T-cell (primary cell): ENCODE results near the gene ZNF587B. TPM values are rescaled to one million over a fixed set of nuclear protein-coding genes. Genes with fewer than 3 reads are reported as not detected.
"Not testable (repeated sequence)": the region's sequence is repeated elsewhere in the genome, so short reads cannot be mapped to it uniquely, and the experiment has no call there.

Experiments used
- ATAC-seq, 4 experiments: fragments of 200-7000 bp in 3 of 4; fragments of 150-1000 bp in 1 of 4; cut with Tn5 transposase; replicated peaks in 1 of 4; 1 replicate in 3 of 4; 2 replicates in 1 of 4; pipeline ENCODE4 v1.10.0; 2021; ENCODE audit warnings: moderate library complexity in 3 of 4, mild to moderate bottlenecking in 2 of 4, moderate number of reproducible peaks in 1 of 4
- CTCF ChIA-PET, 2 donors: fragments of 300-600 bp; sonication (Branson Sonifier 250); formaldehyde crosslinking; loops; one replicate each; lab custom pipeline; 2022; ENCODE audit warnings: antibody characterized with exemption in 2 of 2; lab: Charles Lee
- POLR2A ChIA-PET, 2 donors: fragments of 300-600 bp; sonication (Branson Sonifier 250); formaldehyde crosslinking; loops; one replicate each; lab custom pipeline; 2022; ENCODE audit warnings: antibody characterized with exemption in 2 of 2; lab: Charles Lee
- DNase-seq, 35 experiments: peaks; one replicate each; pipeline versions ENCODE4 v3.0.0 to v3.0.0-alpha.2; 2013 to 2023
- H3K27ac ChIP-seq: one replicate; pipeline ENCODE4 v1.5.1; 2013; ENCODE audit warnings: low read length
- H3K27me3 ChIP-seq, 2 experiments: replicated peaks in 1 of 2; 1 replicate in 1 of 2; 2 replicates in 1 of 2; pipeline versions ENCODE4 v1.6.1 to v1.7.0; 2013; ENCODE audit warnings: low read length in 1 of 2, mixed read lengths in 1 of 2; ENCODE audit not compliant: control insufficient read depth in 2 of 2, insufficient read depth in 2 of 2; ENCODE audit errors: extremely low read depth in 1 of 2
- H3K36me3 ChIP-seq, 2 donors: 1 replicate in 1 of 2; 2 replicates in 1 of 2; pipeline versions ENCODE4 v1.6.1 to v1.7.0; 2013; ENCODE audit warnings: low read length in 1 of 2; ENCODE audit not compliant: control insufficient read depth in 2 of 2, insufficient read depth in 1 of 2; ENCODE audit errors: extremely low read depth in 1 of 2
- H3K4me1 ChIP-seq, 2 experiments: 1 replicate in 1 of 2; 2 replicates in 1 of 2; pipeline versions ENCODE4 v1.6.1 to v1.7.0; 2013; ENCODE audit warnings: low read length in 2 of 2, mixed read lengths in 1 of 2; ENCODE audit not compliant: insufficient read depth in 2 of 2, control insufficient read depth in 1 of 2; ENCODE audit errors: extremely low read depth in 1 of 2
- H3K4me3 ChIP-seq, 2 donors: 1 replicate in 1 of 2; 2 replicates in 1 of 2; pipeline versions ENCODE4 v1.5.1 to v1.7.0; 2013; ENCODE audit warnings: mild to moderate bottlenecking in 2 of 2, low read length in 1 of 2, moderate library complexity in 1 of 2; ENCODE audit not compliant: control insufficient read depth in 1 of 2; ENCODE audit errors: extremely low read depth in 1 of 2
- H3K9me3 ChIP-seq: 2 replicates; pipeline ENCODE4 v1.7.0; 2013
- H3K27ac Mint-ChIP-seq, 2 donors: one replicate each; pipeline ENCODE4 v1.8.0; 2020 to 2021; ENCODE audit warnings: mild to moderate bottlenecking in 2 of 2, mixed read lengths in 2 of 2
- H3K27me3 Mint-ChIP-seq, 2 donors: one replicate each; pipeline ENCODE4 v1.8.0; 2021 to 2022; ENCODE audit warnings: mixed read lengths in 2 of 2
- H3K36me3 Mint-ChIP-seq: one replicate; pipeline ENCODE4 v1.8.0; 2021; ENCODE audit warnings: mixed read lengths
- H3K4me1 Mint-ChIP-seq, 3 donors: one replicate each; pipeline ENCODE4 v1.8.0; 2020 to 2022; ENCODE audit warnings: mixed read lengths in 3 of 3, mild to moderate bottlenecking in 1 of 3
- H3K4me3 Mint-ChIP-seq, 3 donors: one replicate each; pipeline ENCODE4 v1.8.0; 2020 to 2022; ENCODE audit warnings: mild to moderate bottlenecking in 3 of 3, mixed read lengths in 3 of 3, moderate library complexity in 3 of 3
- H3K9me3 Mint-ChIP-seq, 3 donors: one replicate each; pipeline ENCODE4 v1.8.0; 2020 to 2022; ENCODE audit warnings: mixed read lengths in 3 of 3
- WGBS: methylation state at CpG from one replicate; pipeline ENCODE4 v1.1.5; 2013; ENCODE audit warnings: missing lambda C conversion rate; ENCODE audit not compliant: insufficient coverage; 5-methylcytosine and 5-hydroxymethylcytosine counted together
- total RNA-seq, 35 experiments: library from RNA in 6 of 35; stranded (reverse) in 6 of 35; fragments of 120-200 nt in 1 of 35; gene quantifications; one replicate each; pipeline versions ENCODE4 v1.2.1 to v1.2.4 and lab custom pipeline; 2013 to 2026

ZNF587B gene
- total RNA-seq, 5 donors from 2014 or later (not counting 1 experiment from before 2014, with no cell fraction given): 16.5 to 27.7 (median 22.8) TPM

- peaks cover 20 to 52% of the 10 kb centered on the region in 2 experiments for H3K4me1 ChIP-seq
- H3K27ac ChIP-seq: no peak overlapping the region
- no peak overlapping the region for H3K4me3 Mint-ChIP-seq
- WGBS: 97% methylated on average over 5 of the region's 7 CpGs
- DNase-seq (no peak), ATAC-seq (no peak)
- H3K27me3 ChIP-seq: no peaks in the 10 kb centered on the region
- H3K4me3 ChIP-seq: no peak overlapping the region
- no peaks in the 10 kb centered on the region for H3K27me3 Mint-ChIP-seq
- H3K9me3 ChIP-seq: no peaks in the 10 kb centered on the region
- CTCF ChIA-PET: no interaction called here
- H3K36me3 ChIP-seq: peaks cover 0 to 5% of the 10 kb centered on the region in 2 donors
- H3K36me3 Mint-ChIP-seq: peaks cover 8% of the 10 kb centered on the region
- no peaks in the 10 kb centered on the region for H3K9me3 Mint-ChIP-seq
- peaks cover 60 to 71% (median 66%) of the 10 kb centered on the region in 3 donors for H3K4me1 Mint-ChIP-seq
- POLR2A ChIA-PET: no interaction called here
- no peak overlapping the region for H3K27ac Mint-ChIP-seq
Observed at GRCh38 chr19:57816652-57817051, 13.4 kb upstream of the ZNF587B start.

- Histone ChIP-seq H3K4me1 (peaks cover 13 to 47% of the 10 kb centered on the region in 2 experiments), H3K27ac (no peak overlapping the region), H3K36me3 (peaks cover 0 to 4% of the 10 kb centered on the region in 2 donors), H3K9me3 (no peaks in the 10 kb centered on the region), H3K27me3 (no peaks in the 10 kb centered on the region), H3K4me3 (no peak overlapping the region)
- CTCF ChIA-PET: no interaction called here
- Mint-ChIP-seq H3K27ac (no peak overlapping the region), H3K27me3 (no peaks in the 10 kb centered on the region), H3K9me3 (no peaks in the 10 kb centered on the region), H3K4me1 (peaks cover 60 to 70% (median 66%) of the 10 kb centered on the region in 3 donors), H3K36me3 (peaks cover 9% of the 10 kb centered on the region), H3K4me3 (peak overlapping the region in 1 of 3 donors; percentile 98)
- POLR2A ChIA-PET: interaction anchor here in 1 of 2 donors (0.6 to 0.7 kb wide), 2 partner anchors 184 to 380 kb away, joined by 3 to 4 read pairs; no protein-coding TSS in a partner anchor
- over 99% methylated on average over 9 of the region's 14 CpGs for WGBS
- DNase-seq (no peak), ATAC-seq (no peak)
Observed at GRCh38 chr19:57817976-57818375, 12.1 kb upstream of the ZNF587B start.

- H3K27ac Mint-ChIP-seq: peak overlapping the region in 1 of 2 donors; percentile 52
- no peaks in the 10 kb centered on the region for H3K27me3 Mint-ChIP-seq
- Histone ChIP-seq H3K4me1 (peaks cover 11 to 43% of the 10 kb centered on the region in 2 experiments), H3K4me3 (no peak overlapping the region), H3K36me3 (peaks cover 0 to 3% of the 10 kb centered on the region in 2 donors), H3K9me3 (no peaks in the 10 kb centered on the region), H3K27me3 (no peaks in the 10 kb centered on the region), H3K27ac (no peak overlapping the region)
- H3K9me3 Mint-ChIP-seq: no peaks in the 10 kb centered on the region
- ChIA-PET CTCF (interaction anchor here in 1 of 2 donors (0.8 to 1.6 kb wide), 4 partner anchors 9 to 98 kb away, joined by 3 to 8 read pairs (median 4); partner anchors contain the start of genes ZNF417, ZNF587 and ZNF776), POLR2A (interaction anchor here in 1 of 2 donors (0.6 to 0.7 kb wide), 4 partner anchors 17 to 380 kb away, joined by 3 to 4 read pairs (median 3); no protein-coding TSS in a partner anchor)
- DNase-seq: no peak
- peak overlapping the region; percentile 51 to 98 (median 69) for H3K4me3 Mint-ChIP-seq
- H3K4me1 Mint-ChIP-seq: peaks cover 60 to 70% (median 66%) of the 10 kb centered on the region in 3 donors
- ATAC-seq: no peak
- peaks cover 11% of the 10 kb centered on the region for H3K36me3 Mint-ChIP-seq
- WGBS: 98% methylated on average over 6 of the region's 7 CpGs
Observed at GRCh38 chr19:57818378-57818777, 11.7 kb upstream of the ZNF587B start.

GRCh38 chr19:57819475-57820148 lies 10.5 kb upstream of the ZNF587B start:
- ChIA-PET POLR2A (interaction anchor here in 1 of 2 donors (0.5 to 0.8 kb wide), 2 partner anchors 31 to 73 kb away, joined by 3 to 4 read pairs; partner anchors contain the start of gene ZNF776), CTCF (interaction anchor here (0.6 to 1.6 kb wide), 4 partner anchors 8 to 156 kb away, joined by 3 to 6 read pairs (median 4); partner anchors contain the start of genes ZNF417 (in 1 of the 2) and ZNF776 (in 1 of the 2))
- DNase-seq (peak; percentile 47 to 92 (median 79)), ATAC-seq (peak; percentile 84 to 88 (median 87))
- peaks cover 16% of the 10 kb centered on the region for H3K36me3 Mint-ChIP-seq
- peak overlapping the region; percentile 96 to 98 (median 97) for H3K4me3 Mint-ChIP-seq
- Histone ChIP-seq H3K4me1 (peaks cover 7 to 33% of the 10 kb centered on the region in 2 experiments), H3K36me3 (peaks cover 0 to 3% of the 10 kb centered on the region in 2 donors), H3K4me3 (peak overlapping the region; percentile 67 to 100), H3K27ac (peak overlapping the region; percentile 78), H3K27me3 (no peaks in the 10 kb centered on the region), H3K9me3 (no peaks in the 10 kb centered on the region)
- no peaks in the 10 kb centered on the region for H3K27me3 Mint-ChIP-seq
- peak overlapping the region; percentile 96 to 97 for H3K27ac Mint-ChIP-seq
- WGBS: under 1% methylated on average over 43 of the region's 44 CpGs
- H3K9me3 Mint-ChIP-seq: no peaks in the 10 kb centered on the region
- peaks cover 63 to 69% (median 68%) of the 10 kb centered on the region in 3 donors for H3K4me1 Mint-ChIP-seq

GRCh38 chr19:57820599-57820998 lies 9.5 kb upstream of the ZNF587B start:
- H3K27ac Mint-ChIP-seq: peak overlapping the region; percentile 96 to 97
- ATAC-seq (no peak), DNase-seq (no peak)
- Histone ChIP-seq H3K4me3 (peak overlapping the region in 1 of 2 donors; percentile 100), H3K4me1 (peaks cover 7 to 24% of the 10 kb centered on the region in 2 experiments), H3K9me3 (no peaks in the 10 kb centered on the region), H3K36me3 (peaks cover 0 to 3% of the 10 kb centered on the region in 2 donors), H3K27ac (peak overlapping the region; percentile 78), H3K27me3 (no peaks in the 10 kb centered on the region)
- ChIA-PET CTCF (interaction anchor here in 1 of 2 donors (0.8 kb wide), 1 partner anchor 85 kb away, joined by 3 read pairs; no protein-coding TSS in a partner anchor), POLR2A (no interaction called here)
- H3K27me3 Mint-ChIP-seq: no peaks in the 10 kb centered on the region
- H3K9me3 Mint-ChIP-seq: no peaks in the 10 kb centered on the region
- H3K4me1 Mint-ChIP-seq: peaks cover 55 to 62% (median 60%) of the 10 kb centered on the region in 3 donors
- peaks cover 20% of the 10 kb centered on the region for H3K36me3 Mint-ChIP-seq
- 83% methylated on average over 5 of the region's 6 CpGs for WGBS
- H3K4me3 Mint-ChIP-seq: peak overlapping the region; percentile 96 to 98 (median 97)

- CTCF ChIA-PET, H3K9me3 ChIP-seq, H3K9me3 Mint-ChIP-seq, H3K27me3 ChIP-seq, H3K27me3 Mint-ChIP-seq, ATAC-seq, H3K4me3 ChIP-seq, H3K36me3 ChIP-seq, DNase-seq, POLR2A ChIA-PET: not testable (repeated sequence)
- Histone ChIP-seq H3K4me1 (peaks cover 7 to 24% of the 10 kb centered on the region in 2 experiments), H3K27ac (peak overlapping the region; percentile 78)
- peak overlapping the region in 1 of 2 donors; percentile 96 for H3K27ac Mint-ChIP-seq
- peaks cover 58 to 60% (median 58%) of the 10 kb centered on the region in 3 donors for H3K4me1 Mint-ChIP-seq
- H3K4me3 Mint-ChIP-seq: peak overlapping the region; percentile 96 to 98 (median 97)
- no CpG with 5 or more reads among the region's 3 CpGs for WGBS
- H3K36me3 Mint-ChIP-seq: peaks cover 23% of the 10 kb centered on the region
Observed at GRCh38 chr19:57821095-57821494, 9.0 kb upstream of the ZNF587B start.
